ENCODE results near the gene DNAJC1. TPM values are rescaled to one million over a fixed set of nuclear protein-coding genes. Genes with fewer than 3 reads are reported as not detected.

DNAJC1 gene
- total RNA-seq, 1 experiment from 2014 or later = 57.8 TPM

DNA sequence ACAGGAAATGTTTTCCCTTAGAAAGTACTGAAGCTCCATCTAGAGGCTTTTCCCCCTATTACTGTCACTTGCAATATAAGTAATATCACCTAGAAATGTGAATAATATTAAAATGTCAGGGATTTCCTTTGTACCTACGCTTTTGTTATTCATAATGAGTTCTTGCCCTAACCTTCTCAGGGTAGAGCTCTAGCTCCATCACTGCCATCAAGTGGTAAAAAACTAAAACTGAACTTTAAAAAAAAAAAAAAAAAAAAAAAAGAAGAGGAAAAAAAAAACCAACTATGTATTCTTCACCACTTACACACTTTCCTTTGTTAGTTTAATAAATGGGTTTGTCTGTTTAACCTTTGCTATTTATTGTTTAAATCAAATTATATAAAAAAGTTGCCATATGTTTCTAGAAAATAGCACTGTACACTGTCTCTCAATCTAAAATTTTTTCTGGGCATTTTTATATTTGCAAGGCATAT lies 49.9 kb downstream of the DNAJC1 start:
- H3K36me3 Mint-ChIP-seq (ENCODE audit: insufficient read depth, unreplicated experiment) = no peaks in the 10 kb centered on the region
- H3K27me3 Mint-ChIP-seq (ENCODE audit: insufficient read depth, unreplicated experiment) = no peaks in the 10 kb centered on the region
- POLR2A ChIA-PET = interaction anchor here (1.1 kb wide), 1 partner anchor 229 kb away, joined by 4 read pairs; no protein-coding TSS in a partner anchor
- intact Hi-C loops (cut with micrococcal nuclease) = loop anchor here (1.0 to 10.0 kb wide), 5 partner anchors 211 to 1099 kb away; no protein-coding TSS in a partner anchor
- CTCF ChIA-PET = interaction anchor here (0.6 to 2.0 kb wide), 5 partner anchors 198 to 459 kb away, joined by 3 to 6 read pairs (median 3); no protein-coding TSS in a partner anchor
- no TSS peak for BruUV-seq (replicated peaks)
- TF ChIP-seq, protein P1, sequence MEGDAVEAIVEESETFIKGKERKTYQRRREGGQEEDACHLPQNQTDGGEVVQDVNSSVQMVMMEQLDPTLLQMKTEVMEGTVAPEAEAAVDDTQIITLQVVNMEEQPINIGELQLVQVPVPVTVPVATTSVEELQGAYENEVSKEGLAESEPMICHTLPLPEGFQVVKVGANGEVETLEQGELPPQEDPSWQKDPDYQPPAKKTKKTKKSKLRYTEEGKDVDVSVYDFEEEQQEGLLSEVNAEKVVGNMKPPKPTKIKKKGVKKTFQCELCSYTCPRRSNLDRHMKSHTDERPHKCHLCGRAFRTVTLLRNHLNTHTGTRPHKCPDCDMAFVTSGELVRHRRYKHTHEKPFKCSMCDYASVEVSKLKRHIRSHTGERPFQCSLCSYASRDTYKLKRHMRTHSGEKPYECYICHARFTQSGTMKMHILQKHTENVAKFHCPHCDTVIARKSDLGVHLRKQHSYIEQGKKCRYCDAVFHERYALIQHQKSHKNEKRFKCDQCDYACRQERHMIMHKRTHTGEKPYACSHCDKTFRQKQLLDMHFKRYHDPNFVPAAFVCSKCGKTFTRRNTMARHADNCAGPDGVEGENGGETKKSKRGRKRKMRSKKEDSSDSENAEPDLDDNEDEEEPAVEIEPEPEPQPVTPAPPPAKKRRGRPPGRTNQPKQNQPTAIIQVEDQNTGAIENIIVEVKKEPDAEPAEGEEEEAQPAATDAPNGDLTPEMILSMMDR (IDR thresholded peaks at IDR 0.05; ENCODE audit: unreplicated experiment) = peak; percentile 40
- DNase-seq (ENCODE audit: unreplicated experiment) = peak; percentile 71
- no peak overlapping the region for H3K27ac Mint-ChIP-seq (ENCODE audit: low read depth, unreplicated experiment)
- H3K9me3 Mint-ChIP-seq (ENCODE audit: unreplicated experiment) = no peaks in the 10 kb centered on the region
- no peaks in the 10 kb centered on the region for H3K4me1 Mint-ChIP-seq (ENCODE audit: insufficient read depth, unreplicated experiment)
- H3K4me3 Mint-ChIP-seq (ENCODE audit: unreplicated experiment) = no peak overlapping the region

DNA sequence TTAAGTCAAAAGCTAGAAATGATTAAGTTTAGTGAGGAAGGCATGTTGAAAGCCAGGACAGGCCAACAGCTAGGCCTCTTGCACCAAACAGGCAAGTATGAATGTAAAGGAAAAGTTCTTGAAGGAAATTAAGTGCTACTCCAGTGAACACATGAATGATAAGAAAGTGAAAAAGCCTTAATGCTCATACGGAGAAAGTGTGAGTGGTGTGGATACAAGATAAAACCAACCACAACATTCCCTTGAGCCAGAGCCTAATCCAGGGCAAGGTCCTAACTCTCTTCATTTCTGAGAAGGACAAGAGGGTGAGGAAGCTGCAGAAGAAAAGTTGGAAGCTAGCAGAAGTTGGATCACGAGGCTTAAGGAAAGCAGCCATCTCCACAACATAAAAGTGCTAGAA lies 53.0 kb downstream of the DNAJC1 start:
- no TSS peak for BruUV-seq (replicated peaks)
- ChIA-PET CTCF (interaction anchor here (0.6 to 1.3 kb wide), 3 partner anchors 453 to 671 kb away, joined by 3 to 5 read pairs (median 4); no protein-coding TSS in a partner anchor), POLR2A (interaction anchor here (1.5 kb wide), 1 partner anchor 8 kb away, joined by 5 read pairs; no protein-coding TSS in a partner anchor)
- Mint-ChIP-seq H3K9me3 (ENCODE audit: unreplicated experiment) (no peaks in the 10 kb centered on the region), H3K36me3 (ENCODE audit: insufficient read depth, unreplicated experiment) (peaks cover 1% of the 10 kb centered on the region), H3K27ac (ENCODE audit: low read depth, unreplicated experiment) (no peak overlapping the region), H3K27me3 (ENCODE audit: insufficient read depth, unreplicated experiment) (no peaks in the 10 kb centered on the region), H3K4me1 (ENCODE audit: insufficient read depth, unreplicated experiment) (peaks cover under 1% of the 10 kb centered on the region), H3K4me3 (ENCODE audit: unreplicated experiment) (no peak overlapping the region)
- DNase-seq (ENCODE audit: unreplicated experiment) = no peak
- intact Hi-C loops (cut with micrococcal nuclease) = loop anchor here (5.0 to 10.0 kb wide), 3 partner anchors 208 to 1096 kb away; no protein-coding TSS in a partner anchor
- TF ChIP-seq, protein P1 (IDR thresholded peaks at IDR 0.05; ENCODE audit: unreplicated experiment) = no peak

DNA sequence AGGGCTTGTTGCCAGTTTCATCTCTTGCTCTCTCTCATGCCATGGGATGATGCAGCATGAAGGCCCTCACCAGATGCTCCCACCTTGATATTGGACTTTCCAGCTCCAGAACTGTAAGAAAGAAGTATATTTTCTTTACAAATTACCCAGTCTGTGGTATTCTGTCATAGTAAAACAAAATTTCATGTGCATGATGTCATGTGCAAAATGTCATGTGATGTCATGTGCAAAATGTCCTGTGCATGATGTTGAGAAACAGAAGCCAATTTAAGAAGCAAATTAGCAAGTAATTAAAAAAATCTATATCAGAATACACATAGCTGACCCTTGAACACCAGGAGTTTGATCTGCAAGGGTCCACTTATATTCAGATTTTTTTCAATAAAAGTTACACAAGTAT lies 56.6 kb downstream of the DNAJC1 start:
- H3K4me1 Mint-ChIP-seq (ENCODE audit: insufficient read depth, unreplicated experiment) = peaks cover 18% of the 10 kb centered on the region
- no peak overlapping the region for H3K27ac Mint-ChIP-seq (ENCODE audit: low read depth, unreplicated experiment)
- no peaks in the 10 kb centered on the region for H3K27me3 Mint-ChIP-seq (ENCODE audit: insufficient read depth, unreplicated experiment)
- BruUV-seq (replicated peaks) = no TSS peak
- intact Hi-C loops (cut with micrococcal nuclease) = no loop called here
- no peaks in the 10 kb centered on the region for H3K9me3 Mint-ChIP-seq (ENCODE audit: unreplicated experiment)
- ChIA-PET CTCF (interaction anchor here (0.6 to 1.0 kb wide), 2 partner anchors 14 to 386 kb away, joined by 3 to 5 read pairs; no protein-coding TSS in a partner anchor), POLR2A (no interaction called here)
- no peak for DNase-seq (ENCODE audit: unreplicated experiment)
- TF ChIP-seq, protein P1 (IDR thresholded peaks at IDR 0.05; ENCODE audit: unreplicated experiment) = no peak
- H3K36me3 Mint-ChIP-seq (ENCODE audit: insufficient read depth, unreplicated experiment) = peaks cover 6% of the 10 kb centered on the region
- H3K4me3 Mint-ChIP-seq (ENCODE audit: unreplicated experiment) = no peak overlapping the region

DNA sequence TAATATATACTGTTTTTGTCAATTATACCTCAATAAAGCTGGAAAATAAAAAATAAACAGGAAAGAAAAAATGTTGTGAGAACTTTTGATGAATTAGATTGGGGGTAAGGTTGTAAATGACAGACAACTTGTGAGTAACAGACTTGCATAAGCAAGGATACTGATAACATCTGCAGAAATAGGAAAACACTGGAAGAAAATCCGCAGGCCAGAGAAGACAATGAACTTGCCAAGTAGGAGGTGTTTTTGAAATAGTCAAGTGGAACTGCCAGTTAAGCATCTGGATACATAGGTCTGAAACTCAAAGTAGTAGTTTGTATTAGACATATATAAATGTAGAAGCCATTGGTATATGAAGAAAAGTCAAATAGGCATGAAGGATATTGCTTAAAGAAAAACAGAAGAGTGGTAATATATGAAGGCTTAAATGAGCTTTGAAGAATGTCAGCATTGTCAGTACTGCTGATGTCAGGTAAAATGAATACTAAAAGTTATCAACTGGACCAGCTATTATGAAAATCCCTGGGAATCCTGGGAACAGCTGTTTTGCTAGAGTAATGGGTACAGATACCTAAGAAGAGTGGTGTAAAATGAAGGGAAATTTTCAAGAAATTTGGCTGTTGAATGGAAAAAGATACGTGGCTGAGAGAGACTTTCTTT lies 58.7 kb downstream of the DNAJC1 start:
- Mint-ChIP-seq H3K4me1 (ENCODE audit: insufficient read depth, unreplicated experiment) (peaks cover 21% of the 10 kb centered on the region), H3K27me3 (ENCODE audit: insufficient read depth, unreplicated experiment) (no peaks in the 10 kb centered on the region), H3K4me3 (ENCODE audit: unreplicated experiment) (no peak overlapping the region), H3K27ac (ENCODE audit: low read depth, unreplicated experiment) (no peak overlapping the region), H3K9me3 (ENCODE audit: unreplicated experiment) (no peaks in the 10 kb centered on the region), H3K36me3 (ENCODE audit: insufficient read depth, unreplicated experiment) (peaks cover 6% of the 10 kb centered on the region)
- intact Hi-C loops (cut with micrococcal nuclease) = no loop called here
- ChIA-PET CTCF (interaction anchor here (0.6 to 1.1 kb wide), 4 partner anchors 13 to 448 kb away, joined by 3 to 6 read pairs (median 3); no protein-coding TSS in a partner anchor), POLR2A (interaction anchor here (0.7 kb wide), 1 partner anchor 307 kb away, joined by 3 read pairs; no protein-coding TSS in a partner anchor)
- TF ChIP-seq, protein P1 (IDR thresholded peaks at IDR 0.05; ENCODE audit: unreplicated experiment) = no peak
- no peak for DNase-seq (ENCODE audit: unreplicated experiment)
- BruUV-seq (replicated peaks) = no TSS peak

Data from MCF 10A (cell line).